K562 (cell line): Measurements from ENCODE around the gene MYOM1.

Source experiments
- ETV6 ChIP-seq, 3 experiments: fragments of 150-350 bp in 1 of 3; sonication (generic) in 1 of 3; formaldehyde crosslinking in 1 of 3; IDR thresholded peaks; 2 replicates each; pipeline versions ENCODE4 v1.6.1 to v1.8.0; 2014 to 2022; ENCODE audit warnings: borderline replicate concordance in 2 of 3, low read depth in 2 of 3, antibody characterized with exemption in 1 of 3, low read length in 1 of 3, mild to moderate bottlenecking in 1 of 3, missing genetic modification reagents in 1 of 3
- ILK ChIP-seq: fragments of 450-650 bp; IDR thresholded peaks from 2 replicates; pipeline ENCODE4 v1.6.1; 2016; ENCODE audit warnings: missing genetic modification characterization, low read depth, mild to moderate bottlenecking, missing compliant biosample characterization, moderate library complexity, borderline replicate concordance
- NFYB ChIP-seq: IDR thresholded peaks from 2 replicates; pipeline ENCODE4 v1.6.1; 2011; ENCODE audit warnings: mild to moderate bottlenecking, moderate library complexity; ENCODE audit not compliant: insufficient read length; ENCODE audit errors: extremely low read depth
- POLR2A ChIP-seq: fragments of 450-650 bp; conservative IDR thresholded peaks from 2 replicates; pipeline ENCODE4 v1.6.1; 2016
- TEAD1 ChIP-seq, 2 experiments: fragments of 450-650 bp in 1 of 2; sonication (generic) in 1 of 2; formaldehyde crosslinking; IDR thresholded peaks; 2 replicates each; pipeline versions ENCODE4 v1.4.0 to v1.8.0; 2020 to 2022; ENCODE audit warnings: mild to moderate bottlenecking in 2 of 2, missing genetic modification reagents in 1 of 2
- TF ChIP-seq, protein P1 (sequence below): fragments of 250-450 bp; sonication (Bioruptor Pico); IDR thresholded peaks from 2 replicates; pipeline ENCODE4 v1.5.0; 2020; ENCODE audit warnings: mild to moderate bottlenecking, borderline replicate concordance
- TF ChIP-seq, protein P2 (sequence below), 3 experiments: IDR thresholded peaks in 2 of 3; conservative IDR thresholded peaks in 1 of 3; 2 replicates each; pipeline ENCODE4 v1.5.1; 2011 to 2012; ENCODE audit warnings: low read length in 3 of 3, mild to moderate bottlenecking in 3 of 3, control low read depth in 2 of 3, improper control_type of control experiment in 1 of 3, inconsistent platforms in 1 of 3, low read depth in 1 of 3, mixed read lengths in 1 of 3, moderate library complexity in 1 of 3; ENCODE audit not compliant: insufficient read depth in 2 of 3

DNA sequence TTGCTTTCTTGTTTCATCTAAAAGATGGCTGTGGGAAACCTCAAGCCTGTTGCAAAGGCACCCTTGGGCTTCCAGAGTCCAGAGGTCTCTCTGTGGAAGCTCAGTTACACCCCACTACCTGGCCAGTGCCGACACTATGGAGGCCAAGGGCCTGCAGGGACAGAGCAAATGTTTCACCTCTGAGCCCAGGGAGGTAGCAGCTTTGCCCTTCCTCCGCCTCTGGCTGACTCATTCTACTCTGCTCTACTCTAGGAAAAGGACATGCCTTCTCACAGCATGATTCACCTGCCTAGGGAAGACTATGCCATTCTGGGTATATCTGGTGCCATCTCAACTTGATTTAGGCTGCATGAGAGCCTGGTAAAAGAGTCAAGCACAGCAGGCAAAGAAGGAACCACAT, 12.2 kb downstream of the MYOM1 start:
- TF ChIP-seq ETV6 (IDR thresholded peaks at IDR 0.05; ENCODE audit: borderline replicate concordance in 1 of 2, low read depth in 2 of 2, low read length in 1 of 2) (no peak), ETV6 (CRISPR knock-in tag; IDR thresholded peaks at IDR 0.05; ENCODE audit: borderline replicate concordance) (no peak), TEAD1 (CRISPR knock-in tag; IDR thresholded peaks at IDR 0.05) (no peak), NFYB (no peak), ILK (tag) (no peak), POLR2A (no peak)
- TF ChIP-seq, protein P1, sequence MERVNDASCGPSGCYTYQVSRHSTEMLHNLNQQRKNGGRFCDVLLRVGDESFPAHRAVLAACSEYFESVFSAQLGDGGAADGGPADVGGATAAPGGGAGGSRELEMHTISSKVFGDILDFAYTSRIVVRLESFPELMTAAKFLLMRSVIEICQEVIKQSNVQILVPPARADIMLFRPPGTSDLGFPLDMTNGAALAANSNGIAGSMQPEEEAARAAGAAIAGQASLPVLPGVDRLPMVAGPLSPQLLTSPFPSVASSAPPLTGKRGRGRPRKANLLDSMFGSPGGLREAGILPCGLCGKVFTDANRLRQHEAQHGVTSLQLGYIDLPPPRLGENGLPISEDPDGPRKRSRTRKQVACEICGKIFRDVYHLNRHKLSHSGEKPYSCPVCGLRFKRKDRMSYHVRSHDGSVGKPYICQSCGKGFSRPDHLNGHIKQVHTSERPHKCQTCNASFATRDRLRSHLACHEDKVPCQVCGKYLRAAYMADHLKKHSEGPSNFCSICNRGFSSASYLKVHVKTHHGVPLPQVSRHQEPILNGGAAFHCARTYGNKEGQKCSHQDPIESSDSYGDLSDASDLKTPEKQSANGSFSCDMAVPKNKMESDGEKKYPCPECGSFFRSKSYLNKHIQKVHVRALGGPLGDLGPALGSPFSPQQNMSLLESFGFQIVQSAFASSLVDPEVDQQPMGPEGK (CRISPR knock-in tag) = no peak
- TF ChIP-seq, protein P2, sequence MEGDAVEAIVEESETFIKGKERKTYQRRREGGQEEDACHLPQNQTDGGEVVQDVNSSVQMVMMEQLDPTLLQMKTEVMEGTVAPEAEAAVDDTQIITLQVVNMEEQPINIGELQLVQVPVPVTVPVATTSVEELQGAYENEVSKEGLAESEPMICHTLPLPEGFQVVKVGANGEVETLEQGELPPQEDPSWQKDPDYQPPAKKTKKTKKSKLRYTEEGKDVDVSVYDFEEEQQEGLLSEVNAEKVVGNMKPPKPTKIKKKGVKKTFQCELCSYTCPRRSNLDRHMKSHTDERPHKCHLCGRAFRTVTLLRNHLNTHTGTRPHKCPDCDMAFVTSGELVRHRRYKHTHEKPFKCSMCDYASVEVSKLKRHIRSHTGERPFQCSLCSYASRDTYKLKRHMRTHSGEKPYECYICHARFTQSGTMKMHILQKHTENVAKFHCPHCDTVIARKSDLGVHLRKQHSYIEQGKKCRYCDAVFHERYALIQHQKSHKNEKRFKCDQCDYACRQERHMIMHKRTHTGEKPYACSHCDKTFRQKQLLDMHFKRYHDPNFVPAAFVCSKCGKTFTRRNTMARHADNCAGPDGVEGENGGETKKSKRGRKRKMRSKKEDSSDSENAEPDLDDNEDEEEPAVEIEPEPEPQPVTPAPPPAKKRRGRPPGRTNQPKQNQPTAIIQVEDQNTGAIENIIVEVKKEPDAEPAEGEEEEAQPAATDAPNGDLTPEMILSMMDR (IDR thresholded peaks at IDR 0.05 in 2 of 3, conservative IDR thresholded peaks at IDR 0.05 in 1 of 3; ENCODE audit: insufficient read depth in 2 of 3, low read depth in 1 of 3, low read length in 3 of 3) = no peak
